ENCODE measurements around the gene PPP2R5C. TPM values are rescaled to one million over a fixed set of nuclear protein-coding genes. Genes with fewer than 3 reads are reported as not detected.

Gene PPP2R5C
- total and polyA plus RNA-seq, 9 of the 15 experiments (the other 6 are each of a cell fraction or from before 2014, with no cell fraction given), result 284 to 617 (median 395) TPM

GRCh38 chr14:101827286-101827685 lies 65.8 kb downstream of the PPP2R5C start:
- Histone ChIP-seq H3K4me3 (no peak overlapping the region), H3K27me3 (ENCODE audit: control insufficient read depth in 2 of 2, insufficient read depth in 2 of 2, low read length in 2 of 2) (no peaks in the 10 kb centered on the region), H3K9me3 (replicated peaks; ENCODE audit: control insufficient read depth, insufficient read depth, low read depth, low read length) (no peaks in the 10 kb centered on the region), H3K79me2 (ENCODE audit: control insufficient read depth, insufficient read depth, low read length) (peaks cover 94% of the 10 kb centered on the region), H3K9me1 (ENCODE audit: control insufficient read depth, insufficient read depth, low read length) (no peaks in the 10 kb centered on the region), H3K9ac (ENCODE audit: insufficient read depth in 1 of 2, low read depth in 2 of 2, low read length in 2 of 2) (no peak overlapping the region), H4K20me1 (replicated peaks; ENCODE audit: control insufficient read depth, insufficient read depth, low read length) (no peaks in the 10 kb centered on the region; the same call in 1 of the 2 replicates), H3K4me2 (ENCODE audit: insufficient read depth, low read length) (no peak overlapping the region), H3K36me3 (ENCODE audit: control insufficient read depth, insufficient read depth, low read length) (peaks cover 92% of the 10 kb centered on the region), H2AFZ (ENCODE audit: low read depth, low read length) (no peak overlapping the region), H3K27ac (ENCODE audit: extremely low read depth, low read depth, low read length) (no peak overlapping the region), H3K4me1 (replicated peaks in 1 of 2; ENCODE audit: control insufficient read depth in 2 of 2, insufficient read depth in 2 of 2, low read length in 2 of 2) (peaks cover 0 to 16% of the 10 kb centered on the region in 2 experiments; a peak in 3 of 5 replicates)
- intact Hi-C loops (cut with micrococcal nuclease) (no loop called here), in situ Hi-C loops (cut with MboI) (no loop called here)
- ATAC-seq (no peak), DNase-seq (ENCODE audit: extremely low read depth in 1 of 4, low spot score in 3 of 4) (no peak), FAIRE-seq (no peak)
- no TSS peak for BruUV-seq (replicated peaks)
- WGBS (ENCODE audit: insufficient coverage, low coverage, missing lambda C conversion rate), result 75% methylated on average over 3 of the region's 3 CpGs
- TF ChIP-seq HNRNPH1 (optimal IDR thresholded peaks at IDR 0.05; ENCODE audit: low read depth, low read length) (no peak), STAT5A (IDR thresholded peaks at IDR 0.05; ENCODE audit: borderline replicate concordance, low read length) (no peak), NKRF (IDR thresholded peaks at IDR 0.05; ENCODE audit: borderline replicate concordance) (no peak), ZBTB33 (CRISPR knock-in tag; IDR thresholded peaks at IDR 0.05) (no peak), ARNT (IDR thresholded peaks at IDR 0.05) (no peak), ZNF586 (CRISPR knock-in tag; conservative IDR thresholded peaks at IDR 0.05) (no peak), LARP7 (IDR thresholded peaks at IDR 0.05) (no peak), HBP1 (CRISPR knock-in tag; IDR thresholded peaks at IDR 0.05) (no peak)
- POLR2A ChIA-PET, result interaction anchor here (2.1 kb wide), 1 partner anchor 13 kb away, joined by 11 read pairs; no protein-coding TSS in a partner anchor
- CTCF ChIA-PET (ENCODE audit: low intra/inter-chr PET ratio), result no interaction called here
